Measurements from ENCODE around the gene ABO. TPM values are rescaled to one million over a fixed set of nuclear protein-coding genes. Genes with fewer than 3 reads are reported as not detected.

The ABO gene
- total and polyA plus RNA-seq, 2 donors (not counting 3 experiments of a cell fraction or from before 2014, with no cell fraction given): not detected

GRCh38 chr9:133261753-133262120 is 13.3 kb downstream of the ABO start:
- dilution Hi-C loops (cut with MboI; ENCODE audit: extremely low pct_ligation_motif_present, low sequenced_read_pairs): no loop called here
- no peaks in the 10 kb centered on the region for H3K27me3 ChIP-seq (ENCODE audit: control insufficient read depth in 2 of 2, insufficient read depth in 2 of 2, low read length in 2 of 2)
- H3K4me1 ChIP-seq (ENCODE audit: control insufficient read depth, extremely low read depth, insufficient read depth, low read length): no peaks in the 10 kb centered on the region
- no peaks in the 10 kb centered on the region for H3K79me2 ChIP-seq (ENCODE audit: control insufficient read depth, insufficient read depth, low read length)
- H4K20me1 ChIP-seq (replicated peaks; ENCODE audit: control insufficient read depth, extremely low read depth, insufficient read depth, low read length): no peaks in the 10 kb centered on the region
- no TSS peak for BruUV-seq (replicated peaks)
- TF ChIP-seq JUN (IDR thresholded peaks at IDR 0.05; ENCODE audit: borderline replicate concordance, insufficient read depth, insufficient read length, low read depth) (no peak), MYC (IDR thresholded peaks at IDR 0.05; ENCODE audit: low read depth, low read length) (no peak), GATA2 (IDR thresholded peaks at IDR 0.05; ENCODE audit: insufficient read depth, insufficient read length, low read depth, low read length) (no peak), FOS (IDR thresholded peaks at IDR 0.05; ENCODE audit: borderline replicate concordance, insufficient read depth, low read length) (no peak), POLR2A (IDR thresholded peaks at IDR 0.05; ENCODE audit: low read depth, low read length) (no peak), POLR2AphosphoS5 (IDR thresholded peaks at IDR 0.05; ENCODE audit: insufficient read depth, low read depth, low read length) (no peak), EZH2 (IDR thresholded peaks at IDR 0.05; ENCODE audit: borderline replicate concordance, low read depth, low read length, severe bottlenecking) (no peak), MAX (IDR thresholded peaks at IDR 0.05; ENCODE audit: insufficient read depth, insufficient read length) (no peak)
- TF ChIP-seq, protein P1, sequence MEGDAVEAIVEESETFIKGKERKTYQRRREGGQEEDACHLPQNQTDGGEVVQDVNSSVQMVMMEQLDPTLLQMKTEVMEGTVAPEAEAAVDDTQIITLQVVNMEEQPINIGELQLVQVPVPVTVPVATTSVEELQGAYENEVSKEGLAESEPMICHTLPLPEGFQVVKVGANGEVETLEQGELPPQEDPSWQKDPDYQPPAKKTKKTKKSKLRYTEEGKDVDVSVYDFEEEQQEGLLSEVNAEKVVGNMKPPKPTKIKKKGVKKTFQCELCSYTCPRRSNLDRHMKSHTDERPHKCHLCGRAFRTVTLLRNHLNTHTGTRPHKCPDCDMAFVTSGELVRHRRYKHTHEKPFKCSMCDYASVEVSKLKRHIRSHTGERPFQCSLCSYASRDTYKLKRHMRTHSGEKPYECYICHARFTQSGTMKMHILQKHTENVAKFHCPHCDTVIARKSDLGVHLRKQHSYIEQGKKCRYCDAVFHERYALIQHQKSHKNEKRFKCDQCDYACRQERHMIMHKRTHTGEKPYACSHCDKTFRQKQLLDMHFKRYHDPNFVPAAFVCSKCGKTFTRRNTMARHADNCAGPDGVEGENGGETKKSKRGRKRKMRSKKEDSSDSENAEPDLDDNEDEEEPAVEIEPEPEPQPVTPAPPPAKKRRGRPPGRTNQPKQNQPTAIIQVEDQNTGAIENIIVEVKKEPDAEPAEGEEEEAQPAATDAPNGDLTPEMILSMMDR (IDR thresholded peaks at IDR 0.05; ENCODE audit: extremely low read depth in 1 of 2, insufficient read depth in 1 of 2, low read depth in 1 of 2, low read length in 2 of 2): no peak
- DNase-seq (ENCODE audit: low read depth, low spot score) (no peak), FAIRE-seq (no peak)
- no peak overlapping the region for H3K4me2 ChIP-seq (ENCODE audit: insufficient read depth, low read length)
- intact Hi-C loops (cut with micrococcal nuclease): no loop called here
- no peaks in the 10 kb centered on the region for H3K36me3 ChIP-seq (ENCODE audit: control insufficient read depth in 2 of 2, extremely low read depth in 1 of 2, insufficient read depth in 2 of 2, low read length in 2 of 2)
- no peak overlapping the region for H3K9ac ChIP-seq (replicated peaks; ENCODE audit: extremely low read depth, insufficient read depth, low read length)
- no peaks in the 10 kb centered on the region for H3K9me3 ChIP-seq (replicated peaks; ENCODE audit: control insufficient read depth, insufficient read depth, low read length)
- ChIA-PET CTCF (no interaction called here), POLR2A (no interaction called here)
- no peak overlapping the region for H2AFZ ChIP-seq (ENCODE audit: low read depth, low read length)
- H3K9me1 ChIP-seq (replicated peaks; ENCODE audit: control insufficient read depth, extremely low read depth, insufficient read depth, low read length): no peaks in the 10 kb centered on the region
- H3K4me3 ChIP-seq (replicated peaks in 1 of 3; ENCODE audit: insufficient read depth in 1 of 3, low read depth in 1 of 3, low read length in 3 of 3): no peak overlapping the region
- H3K27ac ChIP-seq (ENCODE audit: insufficient read depth, low read depth, low read length): no peak overlapping the region

Measured in endothelial cell of umbilical vein (primary cell).